Bronchial smooth muscle cell (primary cell): ENCODE data around the gene MSANTD3. TPM values are rescaled to one million over a fixed set of nuclear protein-coding genes. Genes with fewer than 3 reads are reported as not detected.

Source experiments
- total RNA-seq: library from RNA; depleted of rRNA; stranded (reverse); fragments of >200 nt; gene quantifications from 2 replicates; pipeline ENCODE4 v1.2.1, GENCODE V29; 2014

MSANTD3 gene
- 26.5 and 46.3 TPM in 2 replicates for total RNA-seq

DNA sequence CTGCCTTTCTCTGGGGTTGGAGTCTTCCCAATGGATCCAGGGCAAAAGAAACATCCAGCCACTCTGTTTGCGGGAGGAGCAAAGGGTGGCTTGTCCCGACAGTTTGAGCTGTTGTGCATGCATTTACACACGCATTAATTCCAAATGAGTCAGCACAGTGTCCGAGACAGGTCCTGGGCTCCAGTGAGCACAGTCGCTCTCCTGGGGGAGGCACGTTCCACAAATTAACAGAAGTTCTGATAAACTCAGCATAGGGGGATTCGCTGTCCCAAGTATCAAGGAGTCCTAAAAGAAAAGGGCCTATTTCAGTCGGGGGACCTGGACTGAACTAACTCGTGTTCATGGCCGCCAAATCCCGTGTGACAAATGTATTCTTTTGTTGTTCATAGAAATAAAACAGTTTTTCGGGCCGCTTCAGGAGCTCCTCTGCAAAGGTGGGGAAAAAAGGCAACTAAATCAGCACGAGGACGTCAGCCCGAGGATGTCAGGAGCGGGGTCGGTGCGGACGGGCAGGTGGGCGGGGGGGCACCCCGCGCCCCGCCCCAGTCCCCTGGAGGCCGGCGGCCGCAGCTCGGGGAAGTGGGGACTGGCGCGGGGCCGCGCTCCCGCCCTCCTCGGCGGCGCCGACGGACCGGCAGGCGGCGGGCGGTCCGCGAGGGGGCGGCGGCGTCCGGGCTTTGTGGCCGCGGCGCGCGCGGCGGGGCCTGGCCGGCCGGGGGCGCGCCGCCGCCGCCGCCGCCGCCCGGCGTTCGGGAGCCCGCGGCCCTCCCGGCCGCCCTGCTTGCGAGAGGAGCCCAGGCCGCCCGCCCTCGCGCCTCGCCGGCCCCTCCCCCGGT, at the start of gene MSANTD3:
Gene MSANTD3, plus strand, starts transcription at position 614 of the 836 bp plus-strand sequence. CDS start 14,796 bp downstream, outside the sequence.

DNA sequence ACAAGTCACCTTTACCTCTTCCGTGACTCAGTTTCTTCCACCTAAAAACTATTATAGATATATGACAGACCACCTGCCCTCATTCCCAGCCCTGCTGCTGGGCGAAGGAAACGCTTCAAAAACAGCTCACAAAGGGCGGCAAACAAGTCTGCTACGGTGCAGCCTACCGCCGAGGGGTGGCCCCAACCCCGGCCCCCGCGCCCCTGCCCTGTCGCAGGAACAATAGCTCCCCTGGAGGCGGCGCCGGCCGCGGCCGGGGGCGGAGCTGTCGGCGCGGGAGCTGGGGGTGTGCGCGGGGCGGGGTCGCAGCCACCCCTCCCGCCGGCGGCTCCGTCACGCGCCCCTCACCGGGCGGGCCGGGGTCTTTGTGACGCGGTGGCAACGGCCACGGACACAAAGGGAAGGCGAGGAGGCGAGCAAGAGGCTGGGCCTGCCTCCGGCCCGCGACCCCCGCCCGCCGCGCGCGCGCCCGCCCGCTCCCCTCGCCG, 45.9 kb downstream of the MSANTD3 start, which contains the start of gene TMEFF1:
Gene TMEFF1, plus strand, starts transcription at position 362 of the 488 bp plus-strand sequence. CDS start 396 bp downstream, outside the sequence.

Other genes with a start within 250 kb of the MSANTD3 start
- 13.5 and 23.3 TPM in 2 replicates for gene TEX10, start 74.2 kb upstream of the MSANTD3 start, total RNA-seq
- 1.3 and 2.3 TPM in 2 replicates for gene TMEFF1, start 46.0 kb downstream of the MSANTD3 start, total RNA-seq
- 0.79 and 1.6 TPM in 2 replicates for gene CAVIN4, start 150.9 kb downstream of the MSANTD3 start, total RNA-seq